Neural progenitor cell (in vitro differentiated cells): ENCODE results near the gene CACNA2D4. TPM values are rescaled to one million over a fixed set of nuclear protein-coding genes. Genes with fewer than 3 reads are reported as not detected.

ENCODE experiments used
- DNase-seq: peaks from one replicate; pipeline ENCODE4 v3.0.0-alpha.2; 2016; ENCODE audit warnings: low spot score
- H2AFZ ChIP-seq: fragments of 200-600 bp; sonication (generic); replicated peaks from 2 replicates; pipeline ENCODE4 v1.6.1; 2016; ENCODE audit warnings: antibody characterized with exemption
- H3F3A ChIP-seq: fragments of 200-600 bp; sonication (generic); 2 replicates; pipeline ENCODE4 v1.6.1; 2016; ENCODE audit warnings: antibody characterized with exemption, low read depth
- H3K27ac ChIP-seq: fragments of 200-600 bp; sonication (generic); 2 replicates; pipeline ENCODE4 v1.5.1; 2016; ENCODE audit warnings: mild to moderate bottlenecking
- H3K27me3 ChIP-seq: fragments of 200-600 bp; sonication (generic); 2 replicates; pipeline ENCODE4 v1.6.1; 2016; ENCODE audit warnings: mild to moderate bottlenecking, moderate library complexity
- H3K36me3 ChIP-seq: fragments of 200-600 bp; sonication (generic); 2 replicates; pipeline ENCODE4 v1.5.1; 2016
- H3K4me1 ChIP-seq: fragments of 200-600 bp; sonication (generic); 2 replicates; pipeline ENCODE4 v1.6.1; 2016; ENCODE audit warnings: mixed run types
- H3K4me2 ChIP-seq: fragments of 200-600 bp; sonication (generic); 2 replicates; pipeline ENCODE4 v1.6.1; 2016
- H3K4me3 ChIP-seq: fragments of 200-600 bp; sonication (generic); 2 replicates; pipeline ENCODE4 v1.5.1; 2016
- H3K79me2 ChIP-seq: fragments of 200-600 bp; sonication (generic); 2 replicates; pipeline ENCODE4 v1.6.1; 2016; ENCODE audit warnings: low read depth
- H3K9ac ChIP-seq: fragments of 200-600 bp; sonication (generic); 2 replicates; pipeline ENCODE4 v1.6.1; 2016
- H3K9me3 ChIP-seq: fragments of 200-600 bp; sonication (generic); 2 replicates; pipeline ENCODE4 v1.5.1; 2016; ENCODE audit warnings: low read depth
- H4K20me1 ChIP-seq: fragments of 200-600 bp; sonication (generic); 2 replicates; pipeline ENCODE4 v1.6.1; 2016; ENCODE audit warnings: low read depth
- H3K27ac Mint-ChIP-seq: 3 replicates; pipeline ENCODE4 v1.8.0; 2021; ENCODE audit warnings: mixed read lengths
- H3K27me3 Mint-ChIP-seq: 2 replicates; pipeline ENCODE4 v1.8.0; 2022; ENCODE audit warnings: low read depth, mild to moderate bottlenecking, inconsistent platforms, moderate library complexity, mixed read lengths; ENCODE audit not compliant: insufficient read depth
- H3K36me3 Mint-ChIP-seq: 3 replicates; pipeline ENCODE4 v1.8.0; 2021; ENCODE audit warnings: mixed read lengths
- H3K4me1 Mint-ChIP-seq: 3 replicates; pipeline ENCODE4 v1.8.0; 2021; ENCODE audit warnings: mixed read lengths
- H3K4me3 Mint-ChIP-seq: 3 replicates; pipeline ENCODE4 v1.8.0; 2021; ENCODE audit warnings: mild to moderate bottlenecking, moderate library complexity, mixed read lengths
- H3K9me3 Mint-ChIP-seq: 3 replicates; pipeline ENCODE4 v1.8.0; 2020; ENCODE audit warnings: mixed read lengths
- EZH2 ChIP-seq: fragments of 200-600 bp; sonication (generic); IDR thresholded peaks from 2 replicates; pipeline ENCODE4 v1.6.1; 2017; ENCODE audit warnings: antibody characterized with exemption, mild to moderate bottlenecking, moderate library complexity
- EZH2phosphoT487 ChIP-seq: fragments of 200-600 bp; sonication (generic); IDR thresholded peaks from 2 replicates; pipeline ENCODE4 v1.6.1; 2017; ENCODE audit warnings: antibody characterized with exemption
- total RNA-seq: library from RNA; depleted of rRNA; stranded (reverse); fragments of >200 nt; gene quantifications from 2 replicates; pipeline ENCODE4 v1.2.3, GENCODE V29; 2015; ENCODE audit warnings: low replicate concordance
- TF ChIP-seq, protein P1 (sequence below): fragments of 200-600 bp; sonication (generic); IDR thresholded peaks from 2 replicates; pipeline ENCODE4 v1.5.1; 2017; ENCODE audit warnings: antibody characterized with exemption, mild to moderate bottlenecking

Gene CACNA2D4
- total RNA-seq, 1 donor from 2014 or later: 3.0 TPM

DNA sequence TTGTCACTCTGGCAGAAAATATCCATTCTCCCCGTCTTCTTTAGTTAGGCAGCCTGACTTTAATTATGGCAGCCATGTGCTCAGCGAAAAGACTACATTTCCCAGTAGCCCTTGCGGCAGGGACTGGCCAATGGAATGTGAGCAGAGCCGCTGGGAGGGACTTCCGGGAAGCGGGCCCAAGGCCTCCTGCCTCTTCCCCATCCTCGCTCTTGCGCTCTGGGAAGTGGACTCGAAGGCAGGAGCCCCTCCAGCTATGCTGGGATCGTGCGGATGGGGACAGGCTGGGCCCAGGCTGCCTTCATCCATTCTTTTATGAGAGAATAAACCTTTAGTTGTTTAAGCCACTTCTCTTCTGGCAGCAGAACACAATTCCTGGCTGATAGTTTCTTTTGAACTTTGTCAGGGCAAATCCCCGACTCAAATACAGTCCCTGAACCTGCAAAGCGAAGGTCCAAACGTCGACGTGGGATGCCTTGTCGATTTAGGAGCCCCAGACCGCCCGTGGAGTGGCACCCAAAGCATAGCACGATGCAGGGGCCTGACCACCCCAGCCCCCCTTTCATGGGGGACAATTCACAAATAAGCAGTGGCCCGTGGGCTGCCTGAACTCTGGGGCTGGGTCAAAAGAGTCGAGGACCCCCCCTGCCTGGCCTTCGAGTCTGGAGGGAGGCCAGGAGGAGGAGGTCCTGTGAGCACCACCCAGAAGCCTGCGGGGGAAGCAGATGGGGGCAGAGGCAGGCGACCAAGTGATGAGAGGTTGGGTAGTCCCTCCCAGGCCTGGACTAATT is 113.7 kb downstream of the CACNA2D4 start:
- TF ChIP-seq, protein P1, sequence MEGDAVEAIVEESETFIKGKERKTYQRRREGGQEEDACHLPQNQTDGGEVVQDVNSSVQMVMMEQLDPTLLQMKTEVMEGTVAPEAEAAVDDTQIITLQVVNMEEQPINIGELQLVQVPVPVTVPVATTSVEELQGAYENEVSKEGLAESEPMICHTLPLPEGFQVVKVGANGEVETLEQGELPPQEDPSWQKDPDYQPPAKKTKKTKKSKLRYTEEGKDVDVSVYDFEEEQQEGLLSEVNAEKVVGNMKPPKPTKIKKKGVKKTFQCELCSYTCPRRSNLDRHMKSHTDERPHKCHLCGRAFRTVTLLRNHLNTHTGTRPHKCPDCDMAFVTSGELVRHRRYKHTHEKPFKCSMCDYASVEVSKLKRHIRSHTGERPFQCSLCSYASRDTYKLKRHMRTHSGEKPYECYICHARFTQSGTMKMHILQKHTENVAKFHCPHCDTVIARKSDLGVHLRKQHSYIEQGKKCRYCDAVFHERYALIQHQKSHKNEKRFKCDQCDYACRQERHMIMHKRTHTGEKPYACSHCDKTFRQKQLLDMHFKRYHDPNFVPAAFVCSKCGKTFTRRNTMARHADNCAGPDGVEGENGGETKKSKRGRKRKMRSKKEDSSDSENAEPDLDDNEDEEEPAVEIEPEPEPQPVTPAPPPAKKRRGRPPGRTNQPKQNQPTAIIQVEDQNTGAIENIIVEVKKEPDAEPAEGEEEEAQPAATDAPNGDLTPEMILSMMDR: no peak
- no peak for TF ChIP-seq EZH2
- no peak for TF ChIP-seq EZH2phosphoT487
- Histone ChIP-seq H3K4me3 (no peak overlapping the region), H3K4me2 (no peak overlapping the region), H3K27me3 (no peaks in the 10 kb centered on the region), H3K9ac (no peak overlapping the region), H2AFZ (peak overlapping the region; percentile 44), H3K27ac (no peak overlapping the region), H3F3A (no peaks in the 10 kb centered on the region), H3K79me2 (no peaks in the 10 kb centered on the region), H3K36me3 (no peaks in the 10 kb centered on the region), H3K4me1 (no peaks in the 10 kb centered on the region), H4K20me1 (no peaks in the 10 kb centered on the region), H3K9me3 (no peaks in the 10 kb centered on the region)
- Mint-ChIP-seq H3K27me3 (peaks cover 11% of the 10 kb centered on the region), H3K9me3 (peaks cover 2% of the 10 kb centered on the region), H3K4me3 (no peak overlapping the region), H3K4me1 (peaks cover 26% of the 10 kb centered on the region), H3K27ac (peak overlapping the region; percentile 90), H3K36me3 (peaks cover 2% of the 10 kb centered on the region)
- DNase-seq: peak; percentile 91

DNA sequence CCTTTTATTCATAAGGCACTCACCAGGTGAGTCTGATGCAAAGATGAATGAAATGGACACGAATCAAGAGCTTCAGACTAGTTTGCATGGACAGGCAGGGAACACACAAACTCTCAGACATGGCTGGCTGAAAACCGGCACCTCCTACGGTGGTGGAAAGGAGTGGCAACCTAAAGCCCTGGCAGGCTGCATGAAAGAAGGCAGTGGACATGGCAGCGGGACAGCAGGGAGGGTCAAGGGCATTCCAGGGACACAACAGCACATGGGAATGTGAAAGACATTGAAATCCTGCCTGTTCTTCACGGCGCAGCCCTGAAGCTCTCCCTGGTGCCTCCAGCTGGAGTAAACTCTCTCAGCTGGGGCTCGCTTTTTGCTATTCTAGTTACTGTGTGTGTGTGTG is 114.7 kb downstream of the CACNA2D4 start:
- no peaks in the 10 kb centered on the region for H3K36me3 ChIP-seq
- H4K20me1 ChIP-seq: no peaks in the 10 kb centered on the region
- Mint-ChIP-seq H3K4me3 (no peak overlapping the region), H3K4me1 (peaks cover 19% of the 10 kb centered on the region), H3K27ac (no peak overlapping the region), H3K9me3 (no peaks in the 10 kb centered on the region), H3K36me3 (no peaks in the 10 kb centered on the region), H3K27me3 (peaks cover 13% of the 10 kb centered on the region)
- no peak for TF ChIP-seq EZH2phosphoT487
- TF ChIP-seq, protein P1: no peak
- TF ChIP-seq EZH2: no peak
- H3K4me2 ChIP-seq: no peak overlapping the region
- H2AFZ ChIP-seq: no peak overlapping the region
- no peaks in the 10 kb centered on the region for H3K9me3 ChIP-seq
- H3F3A ChIP-seq: no peaks in the 10 kb centered on the region
- no peak overlapping the region for H3K4me3 ChIP-seq
- no peaks in the 10 kb centered on the region for H3K4me1 ChIP-seq
- no peak overlapping the region for H3K27ac ChIP-seq
- H3K27me3 ChIP-seq: no peaks in the 10 kb centered on the region
- DNase-seq: no peak
- H3K9ac ChIP-seq: no peak overlapping the region
- no peaks in the 10 kb centered on the region for H3K79me2 ChIP-seq

DNA sequence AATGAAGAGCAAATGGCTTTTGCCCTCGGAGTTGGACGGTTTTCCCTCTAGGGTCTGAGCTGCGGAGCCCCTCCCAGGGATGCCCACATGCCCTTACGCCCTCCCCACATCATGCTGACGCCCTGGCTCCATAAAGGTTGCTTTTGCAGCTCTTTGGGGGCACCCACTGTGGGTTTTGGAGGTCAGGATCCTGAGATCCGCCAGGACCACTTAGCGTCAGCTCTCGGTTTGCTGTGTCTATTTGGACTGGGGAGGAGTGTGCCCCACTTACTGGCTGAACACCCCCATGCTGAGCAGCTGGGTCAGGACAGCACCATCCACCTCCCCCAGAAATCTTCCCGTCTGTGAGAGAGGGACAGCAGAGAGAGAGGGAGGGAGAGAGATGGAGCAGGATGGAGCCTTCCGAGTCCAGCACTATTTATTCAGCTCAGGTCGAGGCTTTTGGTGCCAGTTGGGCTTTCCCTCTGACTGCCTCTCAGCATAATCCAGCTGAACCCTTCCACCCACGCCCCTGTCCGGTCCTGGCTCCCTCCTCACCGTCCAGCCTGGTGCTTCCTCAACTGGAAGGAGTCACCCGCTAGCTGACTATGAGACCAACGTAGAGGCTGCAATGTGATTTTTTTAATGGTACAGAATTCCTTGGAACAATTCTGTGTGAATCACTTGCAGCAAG is 117.0 kb downstream of the CACNA2D4 start:
- H3K36me3 ChIP-seq: no peaks in the 10 kb centered on the region
- no peaks in the 10 kb centered on the region for H4K20me1 ChIP-seq
- peaks cover 10% of the 10 kb centered on the region for H3K27me3 ChIP-seq
- no peaks in the 10 kb centered on the region for H3K36me3 Mint-ChIP-seq
- DNase-seq: no peak
- H3K4me2 ChIP-seq: no peak overlapping the region
- H3K9me3 ChIP-seq: no peaks in the 10 kb centered on the region
- no peak for TF ChIP-seq EZH2phosphoT487
- TF ChIP-seq, protein P1: no peak
- no peak for TF ChIP-seq EZH2
- H3K9me3 Mint-ChIP-seq: no peaks in the 10 kb centered on the region
- H3K27ac Mint-ChIP-seq: no peak overlapping the region
- H3K4me3 Mint-ChIP-seq: no peak overlapping the region
- H3K4me3 ChIP-seq: no peak overlapping the region
- H3K9ac ChIP-seq: no peak overlapping the region
- H3K4me1 ChIP-seq: no peaks in the 10 kb centered on the region
- H3K27me3 Mint-ChIP-seq: peaks cover 11% of the 10 kb centered on the region
- H3K4me1 Mint-ChIP-seq: peaks cover 19% of the 10 kb centered on the region
- H3K79me2 ChIP-seq: no peaks in the 10 kb centered on the region
- no peak overlapping the region for H2AFZ ChIP-seq
- no peaks in the 10 kb centered on the region for H3F3A ChIP-seq
- no peak overlapping the region for H3K27ac ChIP-seq
